C4-2B (cell line): ENCODE measurements around the gene LYRM1.
"Not testable (repeated sequence)": the region's sequence is repeated elsewhere in the genome, so short reads cannot be mapped to it uniquely, and the experiment has no call there.

Source experiments
- H3K27ac ChIP-seq: fragments of 450-650 bp; 2 replicates; pipeline ENCODE4 v1.5.1; 2017
- CTCF ChIP-seq: fragments of 450-650 bp; conservative IDR thresholded peaks from 2 replicates; pipeline ENCODE4 v1.5.1; 2017; ENCODE audit warnings: mild to moderate bottlenecking
- ZFX ChIP-seq: fragments of 450-650 bp; IDR thresholded peaks from 2 replicates; pipeline ENCODE4 v1.6.1; 2017

Gene LYRM1

DNA sequence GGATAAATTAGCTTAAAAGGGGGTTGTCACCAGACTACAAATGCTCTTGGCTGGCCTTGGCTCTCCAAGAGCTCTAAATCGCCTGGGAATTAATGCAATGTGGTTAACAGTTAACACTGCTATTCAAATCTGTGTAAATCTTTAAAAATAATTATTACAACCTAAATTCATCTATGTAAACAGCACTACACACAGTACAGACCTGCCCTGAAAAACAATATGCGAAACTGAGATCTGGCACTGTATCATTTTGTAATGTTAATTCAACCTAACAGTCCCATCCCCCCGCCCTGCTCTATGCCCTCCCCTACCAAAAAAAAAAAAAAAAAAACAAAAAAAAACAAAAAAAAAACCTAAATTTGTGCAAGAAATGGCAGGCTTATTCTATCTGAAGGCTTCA is 41.3 kb upstream of the LYRM1 start:
- TF ChIP-seq CTCF (no peak), ZFX (no peak)

DNA sequence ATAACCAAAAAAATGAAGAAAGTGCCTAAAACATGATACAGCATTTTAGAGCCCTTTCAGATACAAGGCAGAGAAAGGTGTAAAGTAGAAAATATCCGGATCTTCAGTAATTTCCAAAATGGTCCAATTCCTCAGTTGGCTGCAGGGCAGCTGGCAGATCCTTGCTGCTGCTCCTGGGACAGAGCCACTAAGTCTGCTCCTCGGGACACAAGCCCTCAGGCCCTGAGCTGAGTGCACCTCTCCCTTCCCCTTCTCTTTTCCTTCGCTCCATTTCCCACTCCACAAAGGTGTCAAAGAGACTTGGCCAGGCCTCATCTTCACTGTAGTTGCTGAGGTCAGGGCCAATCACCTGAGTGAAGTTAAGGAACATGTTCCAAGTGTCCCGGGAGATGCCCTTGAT is 40.9 kb upstream of the LYRM1 start:
- TF ChIP-seq ZFX (no peak), CTCF (no peak)
- H3K27ac ChIP-seq: no peak overlapping the region

More for the DNA sequence above, 41.3 kb upstream of the LYRM1 start:
- no peak overlapping the region for H3K27ac ChIP-seq

- H3K27ac ChIP-seq: no peak overlapping the region
- TF ChIP-seq ZFX (no peak), CTCF (no peak)
These were observed 40.2 kb upstream of the LYRM1 start for GRCh38 chr16:20860361-20860760.

DNA sequence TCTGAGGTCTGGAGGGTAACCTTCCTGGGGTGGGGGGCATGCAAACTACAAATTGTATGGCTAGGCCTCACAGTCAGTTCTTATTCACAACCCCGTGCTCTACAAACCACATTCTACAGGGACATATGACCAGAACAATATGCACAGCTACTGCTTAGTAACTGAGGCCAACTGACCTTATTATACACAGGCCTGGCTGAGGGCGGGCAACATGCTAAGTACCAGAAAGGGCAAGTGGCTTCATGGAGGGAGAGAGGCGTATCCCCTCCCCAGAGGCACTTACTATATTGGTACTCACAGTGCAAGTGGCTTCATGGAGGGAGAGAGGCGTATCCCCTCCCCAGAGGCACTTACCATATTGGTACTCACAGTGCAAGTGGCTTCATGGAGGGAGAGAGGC is 39.6 kb upstream of the LYRM1 start:
- not testable (repeated sequence) for H3K27ac ChIP-seq

DNA sequence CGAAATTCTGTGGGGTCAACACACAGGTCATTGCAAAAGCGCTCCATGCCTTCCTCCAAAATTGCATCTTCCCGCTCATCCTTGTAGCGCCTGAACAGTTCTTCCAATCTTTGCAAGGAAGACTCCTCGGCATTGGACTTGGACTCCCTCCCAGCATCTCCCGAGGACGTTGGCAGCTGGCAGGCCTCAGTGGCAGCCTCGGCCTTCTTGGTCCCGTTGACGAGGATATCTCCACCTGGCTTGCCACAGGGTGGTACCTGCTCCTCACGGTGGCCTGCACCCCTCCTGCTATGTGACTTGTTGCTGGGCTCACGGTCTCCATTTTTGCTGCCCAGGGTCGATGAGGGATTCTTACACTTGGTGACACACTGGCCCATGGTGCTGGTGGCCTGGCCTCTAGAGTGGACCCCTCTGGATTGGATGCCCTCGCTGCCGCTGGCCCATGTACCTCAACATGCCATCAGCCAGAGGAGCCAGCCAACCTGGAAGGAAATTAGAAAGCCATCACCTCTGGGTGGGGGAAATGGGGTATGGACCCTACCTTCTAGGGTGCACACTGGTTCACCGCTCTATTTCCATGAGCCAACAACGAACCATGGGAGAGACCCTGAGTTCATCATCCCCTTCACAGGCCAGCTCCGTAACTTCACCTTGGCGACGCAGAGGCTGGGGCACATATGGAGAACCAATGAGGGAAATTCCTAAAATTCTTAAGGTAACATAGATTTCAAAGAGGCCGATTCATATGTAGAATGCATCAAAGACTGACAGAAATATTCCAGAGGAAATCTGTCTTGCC is 38.2 kb upstream of the LYRM1 start:
- no peak for TF ChIP-seq CTCF
- TF ChIP-seq ZFX: no peak
- H3K27ac ChIP-seq: no peak overlapping the region

GRCh38 chr16:20864376-20864775 is 36.2 kb upstream of the LYRM1 start:
- H3K27ac ChIP-seq: not testable (repeated sequence)

- TF ChIP-seq CTCF: no peak
- no peak for TF ChIP-seq ZFX
- H3K27ac ChIP-seq: no peak overlapping the region
These were observed 35.0 kb upstream of the LYRM1 start for GRCh38 chr16:20865420-20866131.

- TF ChIP-seq CTCF: no peak
- no peak for TF ChIP-seq ZFX
- no peak overlapping the region for H3K27ac ChIP-seq
These were observed 34.3 kb upstream of the LYRM1 start for GRCh38 chr16:20866145-20866772.
